CD4-positive, alpha-beta memory T cell (primary cell): ENCODE measurements around the gene FAF2. TPM values are rescaled to one million over a fixed set of nuclear protein-coding genes. Genes with fewer than 3 reads are reported as not detected.

Source experiments
- CTCF ChIA-PET: fragments of 350-600 bp; sonication (Branson Sonifier 250); formaldehyde crosslinking; loops from one replicate; lab custom pipeline; 2021; ENCODE audit warnings: inconsistent platforms; ENCODE audit not compliant: partially characterized antibody; lab: Charles Lee
- POLR2A ChIA-PET: fragments of 350-600 bp; sonication (Branson Sonifier 250); formaldehyde crosslinking; loops from one replicate; lab custom pipeline; 2021; ENCODE audit not compliant: partially characterized antibody; lab: Charles Lee
- DNase-seq, 5 donors: peaks; one replicate each; pipeline versions ENCODE4 v3.0.0 to v3.0.0-alpha.2; 2020 to 2022; ENCODE audit warnings: mixed read lengths in 1 of 5
- H3K27ac ChIP-seq: one replicate; pipeline ENCODE4 v1.7.0; 2013; ENCODE audit warnings: low read depth, low read length
- H3K27me3 ChIP-seq: 2 replicates; pipeline ENCODE4 v1.7.0; 2013; ENCODE audit warnings: mild to moderate bottlenecking, low read length, moderate library complexity; ENCODE audit not compliant: insufficient read depth
- H3K36me3 ChIP-seq: 2 replicates; pipeline ENCODE4 v1.7.0; 2013; ENCODE audit warnings: mild to moderate bottlenecking, low read length, moderate library complexity; ENCODE audit not compliant: insufficient read depth
- H3K4me1 ChIP-seq: 2 replicates; pipeline ENCODE4 v1.7.0; 2013; ENCODE audit warnings: mild to moderate bottlenecking, low read length, moderate library complexity; ENCODE audit not compliant: insufficient read depth
- H3K4me3 ChIP-seq, 2 donors: one replicate each; pipeline ENCODE4 v1.7.0; 2013; ENCODE audit warnings: low read length in 2 of 2, mild to moderate bottlenecking in 1 of 2
- H3K9me3 ChIP-seq, 2 donors: one replicate each; pipeline ENCODE4 v1.7.0; 2013; ENCODE audit warnings: low read length in 2 of 2, control low read depth in 1 of 2; ENCODE audit not compliant: control insufficient read depth in 1 of 2
- H3K27ac Mint-ChIP-seq, 7 donors: one replicate each; pipeline ENCODE4 v1.8.0; 2020 to 2021; ENCODE audit warnings: mixed read lengths in 7 of 7, mild to moderate bottlenecking in 6 of 7, inconsistent platforms in 3 of 7, moderate library complexity in 3 of 7
- H3K27me3 Mint-ChIP-seq, 2 donors: one replicate each; pipeline ENCODE4 v1.8.0; 2020 to 2021; ENCODE audit warnings: mixed read lengths in 2 of 2
- H3K36me3 Mint-ChIP-seq, 2 donors: one replicate each; pipeline ENCODE4 v1.8.0; 2020 to 2021; ENCODE audit warnings: mixed read lengths in 2 of 2, inconsistent platforms in 1 of 2, mild to moderate bottlenecking in 1 of 2
- H3K4me1 Mint-ChIP-seq, 4 donors: one replicate each; pipeline ENCODE4 v1.8.0; 2020 to 2021; ENCODE audit warnings: mixed read lengths in 4 of 4, mild to moderate bottlenecking in 1 of 4
- H3K4me3 Mint-ChIP-seq, 8 donors: one replicate each; pipeline ENCODE4 v1.8.0; 2020 to 2021; ENCODE audit warnings: mixed read lengths in 8 of 8, mild to moderate bottlenecking in 7 of 8, moderate library complexity in 6 of 8, inconsistent platforms in 3 of 8
- H3K9me3 Mint-ChIP-seq, 8 donors: one replicate each; pipeline ENCODE4 v1.8.0; 2020 to 2021; ENCODE audit warnings: mixed read lengths in 8 of 8, mild to moderate bottlenecking in 5 of 8, inconsistent platforms in 3 of 8, moderate library complexity in 1 of 8
- intact Hi-C: fragments of 100-400 bp; cut with micrococcal nuclease; formaldehyde crosslinking; loops from one replicate; pipeline ENCODE4 v1.15.1; 2023
- polyA plus RNA-seq, 2 donors: library from polyadenylated mRNA; unstranded; fragments of 300-500 nt; fragmentation: Illumina TruSeq; gene quantifications; one replicate each; pipeline ENCODE4 v1.2.3, GENCODE V29; 2021
- total RNA-seq, 2 experiments: library from RNA; stranded (reverse); gene quantifications; one replicate each; pipeline ENCODE4 v1.2.3, GENCODE V29; 2021

The FAF2 gene
- total and polyA plus RNA-seq, 4 experiments from 2014 or later = 10.8 to 33.6 (median 25.4) TPM

DNA sequence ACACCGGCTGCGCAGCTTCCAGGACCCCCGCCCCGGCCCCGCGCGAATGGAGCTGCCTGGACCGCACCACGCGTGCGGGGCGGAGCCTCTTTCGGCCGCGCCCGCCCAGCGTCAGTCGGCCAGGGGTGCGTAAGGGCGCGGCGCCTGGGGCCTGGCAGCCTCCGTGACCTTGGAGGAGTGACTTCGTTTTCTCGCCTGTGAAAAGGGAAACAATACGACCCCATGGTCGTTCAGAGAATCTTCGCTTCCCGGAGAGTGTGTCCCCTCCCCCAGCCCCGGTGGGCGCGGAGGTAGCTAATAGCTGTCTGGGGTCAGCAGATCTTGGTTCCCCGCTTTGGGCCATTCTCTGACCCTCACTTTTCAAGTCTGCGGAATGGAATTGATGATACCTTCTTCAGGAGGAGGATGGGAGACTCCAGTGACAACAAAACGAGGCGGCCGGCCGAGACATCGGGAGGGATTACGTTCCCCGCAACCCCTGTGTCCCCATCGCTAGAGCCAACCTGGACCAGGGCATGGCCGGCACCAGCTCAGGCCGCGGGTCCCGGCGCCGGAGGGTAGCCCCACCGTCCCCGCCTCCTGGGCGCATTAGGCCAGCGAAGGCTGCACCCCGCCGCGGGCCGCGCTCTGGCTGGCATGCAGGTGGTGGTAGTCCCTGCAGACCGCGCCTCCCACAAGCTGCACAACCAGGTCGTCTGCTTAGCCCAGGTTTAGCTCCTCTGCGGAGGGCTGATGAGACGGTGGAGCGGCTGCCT lies 95.4 kb downstream of the FAF2 start:
- Mint-ChIP-seq H3K9me3 (no peaks in the 10 kb centered on the region), H3K4me1 (peaks cover 45 to 82% (median 57%) of the 10 kb centered on the region in 4 donors), H3K4me3 (peak overlapping the region; percentile 89 to 95 (median 92)), H3K27ac (peak overlapping the region; percentile 89 to 97 (median 96)), H3K36me3 (peaks cover 0 to 5% of the 10 kb centered on the region in 2 donors), H3K27me3 (no peaks in the 10 kb centered on the region)
- peak; percentile 75 to 79 (median 78) for DNase-seq
- peak overlapping the region; percentile 83 for H3K27ac ChIP-seq
- ChIA-PET CTCF (interaction anchor here (0.6 to 3.9 kb wide), 14 partner anchors 9 to 152 kb away, joined by 3 to 40 read pairs (median 6); partner anchors contain the start of gene FAF2), POLR2A (interaction anchor here (0.7 to 20.1 kb wide), 16 partner anchors 11 to 590 kb away, joined by 3 to 533 read pairs (median 6); partner anchors contain the start of genes CLTB, FAF2, HIGD2A and KIAA1191)
- no peaks in the 10 kb centered on the region for H3K9me3 ChIP-seq
- no peaks in the 10 kb centered on the region for H3K36me3 ChIP-seq
- peak overlapping the region; percentile 65 to 69 for H3K4me3 ChIP-seq
- peaks cover 69% of the 10 kb centered on the region for H3K4me1 ChIP-seq
- intact Hi-C loops = loop anchor here (1.0 kb wide), 4 partner anchors 9 to 127 kb away; partner anchors contain the start of genes CLTB and FAF2
- no peaks in the 10 kb centered on the region for H3K27me3 ChIP-seq

GRCh38 chr5:176545388-176545736 lies 97.2 kb downstream of the FAF2 start:
- peaks cover 51% of the 10 kb centered on the region for H3K4me1 ChIP-seq
- POLR2A ChIA-PET = interaction anchor here (20.1 kb wide), 1 partner anchor 15 kb away, joined by 533 read pairs; the partner anchor contains the start of gene RNF44
- peak overlapping the region in 6 of 8 donors; percentile 4 to 93 (median 27) for H3K4me3 Mint-ChIP-seq

GRCh38 chr5:176545737-176546509 lies 97.7 kb downstream of the FAF2 start:
- Histone ChIP-seq H3K36me3 (no peaks in the 10 kb centered on the region), H3K4me3 (no peak overlapping the region), H3K27me3 (no peaks in the 10 kb centered on the region), H3K9me3 (no peaks in the 10 kb centered on the region), H3K4me1 (peaks cover 51% of the 10 kb centered on the region), H3K27ac (peak overlapping the region; percentile 19)
- Mint-ChIP-seq H3K36me3 (peaks cover 0 to 5% of the 10 kb centered on the region in 2 donors), H3K27me3 (no peaks in the 10 kb centered on the region), H3K9me3 (no peaks in the 10 kb centered on the region), H3K27ac (peak overlapping the region; percentile 8 to 92 (median 65)), H3K4me1 (peaks cover 29 to 71% (median 46%) of the 10 kb centered on the region in 4 donors), H3K4me3 (peak overlapping the region in 2 of 8 donors; percentile 36 to 50)
- no peak for DNase-seq
- ChIA-PET CTCF (interaction anchor here (1.0 to 1.6 kb wide), 3 partner anchors 16 to 129 kb away, joined by 3 to 6 read pairs (median 4); no protein-coding TSS in a partner anchor), POLR2A (interaction anchor here (20.1 kb wide), 1 partner anchor 16 kb away, joined by 533 read pairs; the partner anchor contains the start of gene RNF44)
- intact Hi-C loops = no loop called here

More at GRCh38 chr5:176545388-176545736, 97.2 kb downstream of the FAF2 start:
- intact Hi-C loops = no loop called here
- no peak for DNase-seq
- Mint-ChIP-seq H3K27ac (peak overlapping the region; percentile 19 to 97 (median 89)), H3K36me3 (peaks cover 0 to 5% of the 10 kb centered on the region in 2 donors), H3K27me3 (no peaks in the 10 kb centered on the region), H3K4me1 (peaks cover 34 to 71% (median 47%) of the 10 kb centered on the region in 4 donors), H3K9me3 (no peaks in the 10 kb centered on the region)
- peak overlapping the region; percentile 19 for H3K27ac ChIP-seq
- H3K36me3 ChIP-seq = no peaks in the 10 kb centered on the region
- H3K27me3 ChIP-seq = no peaks in the 10 kb centered on the region
- CTCF ChIA-PET = interaction anchor here (2.1 to 3.4 kb wide), 2 partner anchors 11 to 98 kb away, joined by 14 to 33 read pairs; partner anchors contain the start of gene FAF2
- H3K9me3 ChIP-seq = no peaks in the 10 kb centered on the region
- H3K4me3 ChIP-seq = no peak overlapping the region

DNA sequence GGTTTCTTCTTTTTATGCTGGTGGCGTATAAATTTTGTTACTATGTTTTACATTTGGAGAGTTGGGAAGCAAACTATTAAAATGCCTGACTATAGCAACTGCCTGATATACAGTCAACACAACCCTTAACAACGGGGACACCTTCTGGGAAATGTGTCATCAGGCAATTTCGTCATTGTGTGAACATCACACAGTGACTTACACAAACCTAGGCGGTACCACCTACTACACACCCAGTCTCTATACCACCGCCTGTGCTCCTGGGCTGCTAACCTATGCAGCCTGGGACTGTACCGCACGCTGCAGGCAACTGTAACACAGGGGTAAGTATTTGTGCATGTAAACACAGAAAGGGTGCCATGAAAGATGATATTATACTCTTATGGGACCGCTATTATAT lies 99.6 kb downstream of the FAF2 start:
- H3K4me3 Mint-ChIP-seq = peak overlapping the region in 1 of 8 donors; percentile 6
- H3K27me3 Mint-ChIP-seq = no peaks in the 10 kb centered on the region
- H3K4me1 Mint-ChIP-seq = peaks cover 17 to 64% (median 40%) of the 10 kb centered on the region in 4 donors
- no peaks in the 10 kb centered on the region for H3K36me3 ChIP-seq
- H3K9me3 Mint-ChIP-seq = no peaks in the 10 kb centered on the region
- H3K27me3 ChIP-seq = no peaks in the 10 kb centered on the region
- peak overlapping the region; percentile 21 to 92 (median 83) for H3K27ac Mint-ChIP-seq
- peak in 4 of 5 donors; percentile 20 to 71 (median 42) for DNase-seq
- H3K4me1 ChIP-seq = peaks cover 37% of the 10 kb centered on the region
- no peaks in the 10 kb centered on the region for H3K9me3 ChIP-seq
- no peak overlapping the region for H3K4me3 ChIP-seq
- ChIA-PET POLR2A (interaction anchor here (1.3 to 20.1 kb wide), 3 partner anchors 18 to 132 kb away, joined by 3 to 533 read pairs (median 6); partner anchors contain the start of genes CLTB and RNF44), CTCF (interaction anchor here (0.9 to 1.6 kb wide), 5 partner anchors 10 to 132 kb away, joined by 3 to 6 read pairs (median 4); no protein-coding TSS in a partner anchor)
- no peak overlapping the region for H3K27ac ChIP-seq
- intact Hi-C loops = no loop called here
- H3K36me3 Mint-ChIP-seq = peaks cover 0 to 2% of the 10 kb centered on the region in 2 donors

GRCh38 chr5:176548967-176549444 lies 100.8 kb downstream of the FAF2 start, which contains the start of gene CDHR2:
Gene CDHR2, plus strand, starts transcription at chr5:176549342. Its CDS starts 16,011 bp downstream, at chr5:176565353.
- Histone ChIP-seq H3K27ac (peak within 1 kb of the TSS; percentile 14), H3K27me3 (no peaks in the 10 kb centered on the region), H3K9me3 (no peaks in the 10 kb centered on the region), H3K4me3 (no peak within 1 kb of the TSS), H3K36me3 (no peaks in the 10 kb centered on the region), H3K4me1 (peaks cover 38% of the 10 kb centered on the region)
- DNase-seq = no peak
- Mint-ChIP-seq H3K9me3 (no peaks in the 10 kb centered on the region), H3K4me3 (peak within 1 kb of the TSS in 3 of 8 donors; percentile 11 to 66 (median 64)), H3K27ac (peak within 1 kb of the TSS; percentile 21 to 92 (median 83)), H3K27me3 (no peaks in the 10 kb centered on the region), H3K4me1 (peaks cover 21 to 69% (median 48%) of the 10 kb centered on the region in 4 donors), H3K36me3 (no peaks in the 10 kb centered on the region)
- intact Hi-C loops = no loop called here
- ChIA-PET POLR2A (interaction anchor here (0.7 to 20.1 kb wide), 4 partner anchors 19 to 132 kb away, joined by 3 to 533 read pairs (median 4); partner anchors contain the start of genes FAF2 and RNF44), CTCF (interaction anchor here (2.8 kb wide), 1 partner anchor 24 kb away, joined by 14 read pairs; no protein-coding TSS in a partner anchor)

DNA sequence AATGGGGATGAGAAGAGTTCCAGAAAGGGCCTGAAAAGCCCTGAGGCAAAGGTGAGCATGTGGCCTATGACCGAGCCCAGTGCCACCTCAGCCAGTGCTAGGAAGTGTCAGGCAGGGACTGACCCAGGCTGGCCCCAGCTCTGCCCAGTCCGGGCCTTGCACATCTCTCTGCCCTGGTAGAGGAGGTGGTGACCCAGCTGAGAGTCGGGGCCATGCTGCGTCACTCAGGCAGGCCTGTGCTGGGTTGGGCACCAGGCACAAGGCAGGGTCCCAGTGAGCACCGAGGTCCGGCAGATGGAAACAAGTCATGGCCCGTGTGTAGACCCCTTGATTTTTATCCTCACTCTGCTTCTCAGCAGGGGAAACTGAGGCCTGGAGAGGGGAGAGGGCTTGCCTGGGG lies 101.7 kb downstream of the FAF2 start:
- H3K27me3 ChIP-seq = no peaks in the 10 kb centered on the region
- Mint-ChIP-seq H3K36me3 (no peaks in the 10 kb centered on the region), H3K9me3 (no peaks in the 10 kb centered on the region), H3K27me3 (no peaks in the 10 kb centered on the region), H3K27ac (peak overlapping the region in 4 of 7 donors; percentile 13 to 87 (median 68)), H3K4me1 (peaks cover 19 to 70% (median 49%) of the 10 kb centered on the region in 4 donors), H3K4me3 (peak overlapping the region in 2 of 8 donors; percentile 11 to 66)
- intact Hi-C loops = no loop called here
- H3K4me1 ChIP-seq = peaks cover 38% of the 10 kb centered on the region
- CTCF ChIA-PET = interaction anchor here (2.8 kb wide), 1 partner anchor 23 kb away, joined by 14 read pairs; no protein-coding TSS in a partner anchor
- no peaks in the 10 kb centered on the region for H3K9me3 ChIP-seq
- H3K36me3 ChIP-seq = no peaks in the 10 kb centered on the region
- H3K4me3 ChIP-seq = no peak overlapping the region
- H3K27ac ChIP-seq = no peak overlapping the region
- POLR2A ChIA-PET = interaction anchor here (1.6 to 20.1 kb wide), 2 partner anchors 20 to 102 kb away, joined by 5 to 533 read pairs; partner anchors contain the start of genes FAF2 and RNF44
- DNase-seq = no peak
